NCI-H187 treated with DMSO at 0.1 percent for 48 hours (cell line): Measurements from ENCODE around the gene DEK.

Source experiments
- DNase-seq: peaks from one replicate; lab custom pipeline; 2025; lab: John Stamatoyannopoulos, UW

The DEK gene

GRCh38 chr6:18265787-18266522 is 1.6 kb upstream of the DEK start:
- DNase-seq: no peak

GRCh38 chr6:18264923-18265377 is 620 bp upstream of the DEK start:
- no peak for DNase-seq

- DNase-seq: no peak
Observed at GRCh38 chr6:18263418-18264218, 712 bp downstream of the DEK start.

GRCh38 chr6:18262702-18263417 is 1.5 kb downstream of the DEK start:
- DNase-seq: no peak

- DNase-seq: no peak
Observed at GRCh38 chr6:18261877-18262276, 2.5 kb downstream of the DEK start.

GRCh38 chr6:18260448-18261106 is 3.8 kb downstream of the DEK start:
- DNase-seq: no peak

GRCh38 chr6:18259675-18260447 is 4.5 kb downstream of the DEK start:
- no peak for DNase-seq

GRCh38 chr6:18254793-18255192 is 9.5 kb downstream of the DEK start:
- DNase-seq: no peak

- no peak for DNase-seq
Observed at GRCh38 chr6:18253635-18254034, 10.7 kb downstream of the DEK start.

GRCh38 chr6:18249271-18249670 is 15.1 kb downstream of the DEK start:
- DNase-seq: no peak

- DNase-seq: no peak
Observed at GRCh38 chr6:18248698-18249097, 15.6 kb downstream of the DEK start.

- no peak for DNase-seq
Observed at GRCh38 chr6:18247002-18247401, 17.3 kb downstream of the DEK start.

- DNase-seq: no peak
Observed at GRCh38 chr6:18246205-18246604, 18.1 kb downstream of the DEK start.

- DNase-seq: no peak
Observed at GRCh38 chr6:18245642-18246041, 18.7 kb downstream of the DEK start.

- no peak for DNase-seq
Observed at GRCh38 chr6:18245079-18245478, 19.3 kb downstream of the DEK start.

GRCh38 chr6:18244251-18244650 is 20.1 kb downstream of the DEK start:
- DNase-seq: no peak

- no peak for DNase-seq
Observed at GRCh38 chr6:18243302-18243893, 20.9 kb downstream of the DEK start.

GRCh38 chr6:18242062-18242851 is 22.1 kb downstream of the DEK start:
- DNase-seq: no peak

- no peak for DNase-seq
Observed at GRCh38 chr6:18241208-18242038, 22.9 kb downstream of the DEK start.
